NCI-H2029 treated with DMSO at 0.1 percent for 48 hours (cell line): Measurements from ENCODE around the gene MAP2K3.
"Not testable (repeated sequence)": the region's sequence is repeated elsewhere in the genome, so short reads cannot be mapped to it uniquely, and the experiment has no call there.

Source experiments
- DNase-seq: peaks from one replicate; lab custom pipeline; 2025; lab: John Stamatoyannopoulos, UW

Gene MAP2K3

GRCh38 chr17:21310766-21311602 is 26.5 kb downstream of the MAP2K3 start:
- not testable (repeated sequence) for DNase-seq

GRCh38 chr17:21313320-21313719 is 28.8 kb downstream of the MAP2K3 start:
- DNase-seq = no peak

- DNase-seq = not testable (repeated sequence)
These were observed 29.2 kb downstream of the MAP2K3 start for GRCh38 chr17:21313761-21314160.

GRCh38 chr17:21314261-21314664 is 29.8 kb downstream of the MAP2K3 start:
- DNase-seq = not testable (repeated sequence)

GRCh38 chr17:21314701-21315111 is 30.2 kb downstream of the MAP2K3 start:
- not testable (repeated sequence) for DNase-seq

- DNase-seq = not testable (repeated sequence)
These were observed 30.9 kb downstream of the MAP2K3 start for GRCh38 chr17:21315246-21316000.

- DNase-seq = not testable (repeated sequence)
These were observed 31.8 kb downstream of the MAP2K3 start for GRCh38 chr17:21316212-21316886.

GRCh38 chr17:21316887-21317500 is 32.5 kb downstream of the MAP2K3 start:
- DNase-seq = not testable (repeated sequence)

- DNase-seq = not testable (repeated sequence)
These were observed 33.3 kb downstream of the MAP2K3 start for GRCh38 chr17:21317821-21318220.

- no peak for DNase-seq
These were observed 33.9 kb downstream of the MAP2K3 start for GRCh38 chr17:21318439-21318838.

- not testable (repeated sequence) for DNase-seq
These were observed 34.3 kb downstream of the MAP2K3 start for GRCh38 chr17:21318856-21319255.

GRCh38 chr17:21319256-21319655 is 34.7 kb downstream of the MAP2K3 start:
- not testable (repeated sequence) for DNase-seq

GRCh38 chr17:21319686-21320375 is 35.3 kb downstream of the MAP2K3 start:
- not testable (repeated sequence) for DNase-seq

GRCh38 chr17:21320430-21320829 is 35.9 kb downstream of the MAP2K3 start:
- not testable (repeated sequence) for DNase-seq

- DNase-seq = not testable (repeated sequence)
These were observed 36.5 kb downstream of the MAP2K3 start for GRCh38 chr17:21321061-21321460.

- DNase-seq = not testable (repeated sequence)
These were observed 37.3 kb downstream of the MAP2K3 start for GRCh38 chr17:21321744-21322191.

GRCh38 chr17:21323257-21324111 is 39.0 kb downstream of the MAP2K3 start:
- not testable (repeated sequence) for DNase-seq

- DNase-seq = not testable (repeated sequence)
These were observed 40.2 kb downstream of the MAP2K3 start for GRCh38 chr17:21324741-21325140.

GRCh38 chr17:21327921-21328320 is 43.4 kb downstream of the MAP2K3 start:
- not testable (repeated sequence) for DNase-seq

GRCh38 chr17:21328778-21329177 is 44.3 kb downstream of the MAP2K3 start:
- not testable (repeated sequence) for DNase-seq
